Muscle of arm (tissue), 12 donors: ENCODE measurements around the gene CEACAM19. TPM values are rescaled to one million over a fixed set of nuclear protein-coding genes. Genes with fewer than 3 reads are reported as not detected.
"Not testable (repeated sequence)": the region's sequence is repeated elsewhere in the genome, so short reads cannot be mapped to it uniquely, and the experiment has no call there.

Experiments
- DNase-seq: peaks from one replicate; pipeline ENCODE4 v3.0.0-alpha.2; 2013
- polyA plus RNA-seq, 12 donors: library from polyadenylated mRNA; unstranded; fragments of 120-200 nt; gene quantifications; one replicate each; pipeline ENCODE4 v1.2.1, GENCODE V29; 2013; ENCODE audit not compliant: insufficient read length in 12 of 12

Gene CEACAM19
- polyA plus RNA-seq, 12 donors: 4.4 to 13.3 (median 8.3) TPM; not detected in 1

DNA sequence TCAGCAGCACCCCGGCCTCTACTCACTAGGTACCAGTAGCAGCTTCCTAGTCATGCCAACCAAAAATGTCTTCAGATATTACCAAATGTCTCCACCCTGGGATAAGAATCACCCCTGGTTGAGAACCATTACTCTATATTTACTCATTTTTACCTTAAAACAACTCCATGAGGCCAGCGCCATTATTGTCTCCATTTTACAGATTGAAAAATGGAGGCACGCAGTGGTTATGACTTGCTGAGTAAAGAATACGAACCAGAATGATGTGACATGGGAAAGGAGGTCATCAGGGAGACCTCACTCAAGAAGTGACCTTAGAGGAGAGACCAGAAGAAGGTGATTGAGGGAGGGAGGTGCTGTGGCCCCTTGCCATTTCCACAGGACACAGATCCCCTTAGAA lies 2.2 kb downstream of the CEACAM19 start:
- DNase-seq: no peak

DNA sequence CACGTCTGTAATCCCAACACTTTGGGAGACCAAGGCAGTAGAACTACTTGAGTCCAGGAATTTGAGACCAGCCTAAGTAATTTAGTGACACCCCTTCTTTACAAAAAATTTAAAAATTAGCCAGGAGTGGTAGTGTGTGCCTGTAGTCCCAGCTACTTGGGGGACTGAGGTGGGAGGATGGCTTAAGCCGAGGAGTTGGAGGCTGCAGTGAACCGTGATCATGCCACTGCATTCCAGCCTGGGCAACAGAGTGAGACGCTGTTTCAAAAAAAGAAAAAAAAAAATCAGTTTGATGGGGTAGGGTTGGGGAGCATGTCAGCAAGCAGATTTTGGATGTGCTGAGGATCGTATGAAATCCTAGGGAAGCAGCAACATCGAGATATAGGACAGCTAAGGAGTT lies 4.2 kb downstream of the CEACAM19 start:
- no peak for DNase-seq

DNA sequence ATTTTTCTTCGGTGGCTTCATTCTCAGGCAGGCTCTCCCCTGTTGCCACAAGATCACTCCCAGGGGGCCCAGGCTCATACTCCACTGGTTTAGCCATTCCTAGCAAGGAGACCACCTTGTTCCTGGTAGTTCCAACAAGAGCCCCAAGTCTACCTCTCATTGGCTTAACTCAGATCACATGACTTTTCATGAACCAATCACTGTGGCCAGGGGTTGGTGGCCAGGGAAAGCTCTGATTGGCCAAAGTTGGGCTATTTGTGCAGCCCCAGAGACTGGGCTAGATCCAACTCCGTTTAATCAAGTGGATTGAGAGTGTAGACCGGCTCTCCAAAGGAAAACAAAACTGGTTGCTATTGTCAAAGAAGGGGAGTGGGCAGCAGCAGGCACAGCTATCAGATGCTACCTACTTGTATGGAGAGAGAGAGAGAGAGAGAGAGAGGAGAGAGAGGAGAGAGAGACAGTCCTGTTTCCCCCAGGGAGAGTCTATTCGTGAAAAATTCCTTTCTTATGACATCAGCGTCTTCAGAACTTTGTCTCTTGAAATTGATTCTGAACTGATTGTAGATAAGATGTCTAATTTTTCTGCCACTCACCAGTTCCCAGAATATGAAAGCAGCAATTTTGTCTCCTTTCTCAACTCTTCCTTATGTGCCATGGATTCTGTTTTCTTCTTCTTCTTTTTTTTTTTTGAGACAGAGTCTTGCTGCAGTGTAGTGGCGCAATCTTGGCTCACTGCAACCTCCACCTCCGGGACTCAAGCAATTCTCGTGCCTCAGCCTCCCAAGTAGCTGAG lies 5.9 kb downstream of the CEACAM19 start:
- DNase-seq: no peak

DNA sequence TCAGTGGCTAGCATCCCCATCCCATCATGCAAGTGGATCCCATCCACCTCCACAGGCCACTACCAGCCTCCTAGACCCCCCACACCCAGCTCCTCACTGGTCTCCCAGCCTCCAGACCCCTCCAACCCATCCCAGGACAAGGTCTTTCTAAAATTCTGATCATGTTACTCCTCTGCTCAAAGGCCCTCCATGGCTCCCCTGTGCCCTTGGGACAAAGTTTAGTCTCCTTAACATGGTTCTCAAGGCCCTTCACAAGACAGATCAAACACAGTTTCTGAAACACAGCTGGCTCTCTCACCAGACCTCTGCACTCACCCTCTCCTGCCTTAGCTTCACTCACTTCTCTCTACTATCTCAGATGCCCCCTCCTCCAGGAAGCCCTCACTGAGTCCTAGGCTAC lies 9.3 kb downstream of the CEACAM19 start:
- DNase-seq: no peak

- no peak for DNase-seq
Measured at GRCh38 chr19:44681992-44682790, 10.9 kb downstream of the CEACAM19 start.

DNA sequence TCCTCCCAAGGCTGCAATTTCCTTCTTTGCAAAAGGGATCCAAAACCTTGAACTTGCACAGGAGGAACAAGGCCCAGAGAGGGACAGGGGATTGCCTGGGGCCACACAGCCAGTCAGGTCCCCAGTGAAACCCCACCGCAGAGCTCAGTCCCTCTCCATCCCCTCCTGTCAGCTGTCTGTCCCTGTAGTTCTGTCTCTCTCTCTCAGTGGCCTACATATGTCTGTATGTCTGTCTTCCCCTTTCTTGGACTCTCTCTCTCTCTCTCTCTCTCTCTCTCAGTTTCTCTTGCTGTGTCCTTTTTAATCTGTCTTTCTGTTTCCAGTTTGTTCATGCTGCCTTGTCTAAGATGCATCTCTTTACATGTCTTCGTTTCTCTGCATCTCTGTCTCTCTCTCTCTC lies 11.5 kb downstream of the CEACAM19 start:
- no peak for DNase-seq

DNA sequence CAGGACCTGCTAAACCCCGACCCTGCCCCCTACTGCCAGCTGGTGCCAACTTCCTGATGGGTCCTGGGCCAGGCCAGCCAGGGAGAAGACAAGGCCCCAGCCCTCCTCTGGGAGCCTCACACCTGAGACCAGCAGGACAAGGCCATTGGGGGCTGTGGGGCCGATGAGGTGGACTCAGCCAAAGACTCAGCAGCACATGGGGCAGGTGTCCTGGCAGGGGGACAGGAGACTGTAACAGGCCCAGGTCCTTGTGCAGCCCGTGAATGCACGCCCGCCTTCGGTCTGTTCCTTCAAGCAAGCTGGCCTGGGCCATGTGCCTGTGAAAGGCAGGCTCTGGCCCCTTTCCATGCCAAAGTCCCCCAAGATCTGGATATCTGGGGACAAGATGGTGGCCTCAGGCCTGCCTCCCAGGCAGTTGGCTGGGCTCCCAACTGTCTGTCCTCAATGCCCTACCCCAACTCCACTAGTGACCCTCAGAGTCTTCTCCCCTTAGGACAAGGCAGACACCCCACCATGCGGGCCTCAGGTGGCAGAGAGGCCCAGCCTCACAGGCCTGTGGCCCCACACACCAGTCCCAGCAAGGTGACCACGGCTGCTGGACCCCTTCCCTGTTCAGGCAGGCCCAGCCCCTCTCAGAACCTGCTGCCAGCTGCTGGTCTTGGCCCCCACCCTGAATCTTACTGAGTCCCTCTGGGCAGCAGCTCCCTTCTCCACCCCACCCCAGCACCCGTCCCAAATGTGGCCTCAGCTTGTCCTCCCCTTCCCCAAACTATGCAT lies 12.3 kb downstream of the CEACAM19 start:
- no peak for DNase-seq

- DNase-seq: not testable (repeated sequence)
Measured at GRCh38 chr19:44684396-44684795, 13.1 kb downstream of the CEACAM19 start.

- DNase-seq: no peak
Measured at GRCh38 chr19:44684892-44685863, 13.9 kb downstream of the CEACAM19 start.

DNA sequence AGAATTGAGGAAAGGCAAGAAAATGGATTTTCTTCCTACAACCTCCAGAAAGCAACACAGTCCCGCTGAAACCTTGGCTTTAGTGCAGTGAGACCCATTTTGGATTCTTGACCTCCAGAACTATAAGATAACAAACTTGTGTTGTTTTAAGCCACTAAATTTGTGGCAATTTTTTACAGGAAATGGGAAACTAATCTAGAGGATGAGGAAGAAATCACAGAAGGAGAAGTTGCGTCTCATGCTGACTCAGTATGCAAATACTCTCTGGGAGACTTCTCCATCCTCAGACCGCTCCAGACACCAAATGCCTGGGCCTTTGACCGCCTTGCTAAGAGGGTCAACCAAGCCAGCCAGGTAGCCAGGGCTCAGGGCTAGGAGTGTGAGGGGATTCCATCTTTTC lies 14.6 kb downstream of the CEACAM19 start:
- DNase-seq: no peak

- DNase-seq: no peak
Measured at GRCh38 chr19:44686896-44687295, 15.6 kb downstream of the CEACAM19 start.

DNA sequence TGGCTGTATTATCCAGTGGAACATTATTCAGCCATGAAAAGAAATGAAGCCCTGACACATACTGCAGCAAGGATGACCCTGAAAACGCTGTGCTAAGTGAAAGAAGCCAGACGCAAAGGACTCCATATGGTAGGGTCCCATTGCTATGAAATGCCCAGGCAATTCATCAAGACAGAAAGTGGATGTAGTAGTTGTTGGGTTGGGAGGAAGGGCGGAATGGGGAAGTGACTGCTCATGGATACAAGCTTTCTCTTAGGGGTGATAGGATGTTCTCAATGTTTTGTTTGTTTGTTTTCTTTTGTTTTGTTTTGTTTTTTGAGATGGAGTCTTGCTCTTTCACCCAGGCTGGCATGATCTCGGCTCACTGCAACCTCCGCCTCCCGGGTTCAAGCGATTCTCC lies 16.6 kb downstream of the CEACAM19 start:
- DNase-seq: no peak

GRCh38 chr19:44689290-44690130 lies 18.2 kb downstream of the CEACAM19 start:
- DNase-seq: peak; percentile 73

DNA sequence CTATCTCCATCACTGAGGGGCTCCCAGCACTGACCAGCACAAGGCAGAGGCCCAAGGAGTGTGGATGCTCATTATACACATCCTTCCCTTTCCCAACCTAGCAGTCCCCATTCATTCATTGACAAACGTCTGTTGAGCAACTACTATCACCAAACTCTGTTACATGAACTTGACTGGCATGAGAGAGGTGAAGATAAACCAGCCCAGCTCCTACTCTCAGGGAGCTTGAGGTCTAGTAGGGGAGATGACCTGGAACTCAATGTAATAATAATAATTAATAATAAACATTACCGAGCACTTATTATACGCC lies 18.8 kb downstream of the CEACAM19 start:
- no peak for DNase-seq

- DNase-seq: no peak
Measured at GRCh38 chr19:44692379-44692721, 21.1 kb downstream of the CEACAM19 start.

- DNase-seq: no peak
Measured at GRCh38 chr19:44694184-44694579, 22.9 kb downstream of the CEACAM19 start.

- DNase-seq: no peak
Measured at GRCh38 chr19:44696939-44697669, 25.8 kb downstream of the CEACAM19 start.

GRCh38 chr19:44697670-44698034 lies 26.4 kb downstream of the CEACAM19 start:
- DNase-seq: no peak

- no peak for DNase-seq
Measured at GRCh38 chr19:44698492-44699201, 27.4 kb downstream of the CEACAM19 start, which contains the start of gene CEACAM16. TSS of gene CEACAM16 (plus strand) at chr19:44699151. CDS start at chr19:44701457, 2,306 bp downstream.
